Loucy (cell line): ENCODE data around the gene DCBLD2.

Experiments
- CTCF ChIP-seq: fragments of 200-600 bp; sonication (generic); conservative IDR thresholded peaks from 2 replicates; pipeline ENCODE4 v1.5.1; 2014; ENCODE audit warnings: mild to moderate bottlenecking, antibody characterized with exemption, low read length
- EZH2phosphoT487 ChIP-seq: fragments of 200-600 bp; IDR thresholded peaks from 2 replicates; pipeline ENCODE4 v1.6.1; 2018; ENCODE audit warnings: antibody characterized with exemption, mild to moderate bottlenecking, moderate library complexity, borderline replicate concordance

DNA sequence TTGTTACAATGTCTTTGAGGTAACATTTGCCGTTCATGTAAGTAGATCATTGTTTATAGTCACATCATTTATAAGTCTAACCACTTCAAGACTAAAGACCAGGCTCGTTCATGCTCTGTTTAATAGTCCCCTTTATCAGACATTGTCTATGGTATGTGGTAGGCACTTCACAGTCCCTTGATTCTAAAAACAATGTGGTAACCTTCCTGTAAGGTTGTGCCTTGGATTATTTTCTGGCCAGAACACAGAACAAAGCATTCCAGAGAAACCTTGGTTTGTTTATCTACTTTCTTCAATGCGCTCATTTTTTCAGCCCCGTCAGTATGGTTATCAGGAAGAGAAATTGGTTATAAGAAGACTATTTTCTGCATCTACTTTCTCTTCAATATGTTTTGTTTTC lies 154.6 kb downstream of the DCBLD2 start:
- TF ChIP-seq CTCF (no peak), EZH2phosphoT487 (no peak)
